H1 (cell line): Measurements from ENCODE around the gene WDR41.

Source experiments
- CEBPB ChIP-seq: IDR thresholded peaks from 2 replicates; pipeline ENCODE4 v1.6.1; 2012; ENCODE audit warnings: low read depth, low read length
- CHD1 ChIP-seq: IDR thresholded peaks from 2 replicates; pipeline ENCODE4 v1.6.1; 2012; ENCODE audit warnings: low read depth, low read length, improper control_type of control experiment
- MAFK ChIP-seq: IDR thresholded peaks from 2 replicates; pipeline ENCODE4 v1.6.1; 2012; ENCODE audit warnings: low read depth, mild to moderate bottlenecking, improper control_type of control experiment, low read length
- POLR2A ChIP-seq, 2 experiments: IDR thresholded peaks; 1 replicate in 1 of 2; 2 replicates in 1 of 2; pipeline ENCODE4 v1.6.1; 2011; ENCODE audit warnings: low read depth in 2 of 2, low read length in 2 of 2, mild to moderate bottlenecking in 2 of 2; ENCODE audit errors: control extremely low read depth in 1 of 2
- TF ChIP-seq, protein P1 (sequence below), 3 experiments: IDR thresholded peaks; 1 replicate in 2 of 3; 2 replicates in 1 of 3; pipeline versions ENCODE4 v1.5.1 to v1.6.1; 2011; ENCODE audit warnings: low read length in 3 of 3, mild to moderate bottlenecking in 3 of 3, inconsistent platforms in 2 of 3, low read depth in 1 of 3, moderate library complexity in 1 of 3; ENCODE audit not compliant: insufficient read depth in 1 of 3; ENCODE audit errors: control extremely low read depth in 1 of 3

GRCh38 chr5:77425420-77425819, 66.7 kb downstream of the WDR41 start:
- TF ChIP-seq CHD1 = no peak
- TF ChIP-seq, protein P1, sequence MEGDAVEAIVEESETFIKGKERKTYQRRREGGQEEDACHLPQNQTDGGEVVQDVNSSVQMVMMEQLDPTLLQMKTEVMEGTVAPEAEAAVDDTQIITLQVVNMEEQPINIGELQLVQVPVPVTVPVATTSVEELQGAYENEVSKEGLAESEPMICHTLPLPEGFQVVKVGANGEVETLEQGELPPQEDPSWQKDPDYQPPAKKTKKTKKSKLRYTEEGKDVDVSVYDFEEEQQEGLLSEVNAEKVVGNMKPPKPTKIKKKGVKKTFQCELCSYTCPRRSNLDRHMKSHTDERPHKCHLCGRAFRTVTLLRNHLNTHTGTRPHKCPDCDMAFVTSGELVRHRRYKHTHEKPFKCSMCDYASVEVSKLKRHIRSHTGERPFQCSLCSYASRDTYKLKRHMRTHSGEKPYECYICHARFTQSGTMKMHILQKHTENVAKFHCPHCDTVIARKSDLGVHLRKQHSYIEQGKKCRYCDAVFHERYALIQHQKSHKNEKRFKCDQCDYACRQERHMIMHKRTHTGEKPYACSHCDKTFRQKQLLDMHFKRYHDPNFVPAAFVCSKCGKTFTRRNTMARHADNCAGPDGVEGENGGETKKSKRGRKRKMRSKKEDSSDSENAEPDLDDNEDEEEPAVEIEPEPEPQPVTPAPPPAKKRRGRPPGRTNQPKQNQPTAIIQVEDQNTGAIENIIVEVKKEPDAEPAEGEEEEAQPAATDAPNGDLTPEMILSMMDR (IDR thresholded peaks at IDR 0.05; ENCODE audit: control extremely low read depth in 1 of 3, insufficient read depth in 1 of 3, low read depth in 1 of 3, low read length in 3 of 3) = no peak
- no peak for TF ChIP-seq CEBPB
- no peak for TF ChIP-seq MAFK
- no peak for TF ChIP-seq POLR2A (IDR thresholded peaks at IDR 0.05; ENCODE audit: control extremely low read depth in 1 of 2, low read depth in 2 of 2, low read length in 2 of 2)
